ENCODE results near the gene CDK5RAP3.

CDK5RAP3 gene

DNA sequence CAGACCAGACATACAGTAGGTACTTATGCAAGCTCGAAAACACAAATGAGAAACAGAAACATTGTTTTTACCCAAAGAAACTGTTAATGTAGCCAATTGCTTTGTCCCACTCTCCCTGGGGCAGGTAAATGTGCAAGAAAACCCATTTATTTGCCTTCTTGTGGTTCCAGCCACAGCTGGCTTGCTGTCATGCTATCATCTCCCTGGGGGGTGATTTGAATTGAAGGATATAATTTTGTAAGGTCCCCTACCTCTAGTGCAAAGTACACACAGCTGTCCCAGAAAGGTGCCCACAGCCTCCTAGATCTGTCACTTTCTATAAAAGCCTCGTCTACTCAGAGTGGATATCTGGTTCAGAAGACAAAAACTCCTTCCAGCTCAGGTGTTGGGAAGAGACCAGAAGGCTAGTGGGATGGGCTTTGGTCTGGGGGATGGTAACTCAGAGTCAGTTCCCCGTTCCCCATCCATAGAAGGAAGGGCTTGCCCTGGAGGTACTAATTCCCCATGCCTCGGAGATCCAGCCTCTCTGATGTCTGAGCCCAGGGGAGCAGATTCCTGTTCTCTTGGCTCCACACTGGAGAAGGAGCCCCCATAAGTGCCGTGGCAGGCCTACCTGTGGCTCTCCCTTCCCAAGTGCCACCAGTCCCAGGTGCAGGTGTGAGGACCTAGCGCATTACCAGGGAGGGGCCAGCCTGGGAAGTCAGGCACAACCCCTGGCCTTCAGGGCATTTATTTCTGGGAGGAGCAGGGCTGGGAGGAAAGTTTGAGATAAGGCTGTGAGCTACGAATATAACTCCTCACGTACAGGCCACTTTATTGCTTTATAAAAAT lies 10.9 kb upstream of the CDK5RAP3 start:
- TF ChIP-seq, protein P1, sequence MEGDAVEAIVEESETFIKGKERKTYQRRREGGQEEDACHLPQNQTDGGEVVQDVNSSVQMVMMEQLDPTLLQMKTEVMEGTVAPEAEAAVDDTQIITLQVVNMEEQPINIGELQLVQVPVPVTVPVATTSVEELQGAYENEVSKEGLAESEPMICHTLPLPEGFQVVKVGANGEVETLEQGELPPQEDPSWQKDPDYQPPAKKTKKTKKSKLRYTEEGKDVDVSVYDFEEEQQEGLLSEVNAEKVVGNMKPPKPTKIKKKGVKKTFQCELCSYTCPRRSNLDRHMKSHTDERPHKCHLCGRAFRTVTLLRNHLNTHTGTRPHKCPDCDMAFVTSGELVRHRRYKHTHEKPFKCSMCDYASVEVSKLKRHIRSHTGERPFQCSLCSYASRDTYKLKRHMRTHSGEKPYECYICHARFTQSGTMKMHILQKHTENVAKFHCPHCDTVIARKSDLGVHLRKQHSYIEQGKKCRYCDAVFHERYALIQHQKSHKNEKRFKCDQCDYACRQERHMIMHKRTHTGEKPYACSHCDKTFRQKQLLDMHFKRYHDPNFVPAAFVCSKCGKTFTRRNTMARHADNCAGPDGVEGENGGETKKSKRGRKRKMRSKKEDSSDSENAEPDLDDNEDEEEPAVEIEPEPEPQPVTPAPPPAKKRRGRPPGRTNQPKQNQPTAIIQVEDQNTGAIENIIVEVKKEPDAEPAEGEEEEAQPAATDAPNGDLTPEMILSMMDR (conservative IDR thresholded peaks at IDR 0.05): no peak
- peak overlapping the region; percentile 91 for H3K27ac ChIP-seq

DNA sequence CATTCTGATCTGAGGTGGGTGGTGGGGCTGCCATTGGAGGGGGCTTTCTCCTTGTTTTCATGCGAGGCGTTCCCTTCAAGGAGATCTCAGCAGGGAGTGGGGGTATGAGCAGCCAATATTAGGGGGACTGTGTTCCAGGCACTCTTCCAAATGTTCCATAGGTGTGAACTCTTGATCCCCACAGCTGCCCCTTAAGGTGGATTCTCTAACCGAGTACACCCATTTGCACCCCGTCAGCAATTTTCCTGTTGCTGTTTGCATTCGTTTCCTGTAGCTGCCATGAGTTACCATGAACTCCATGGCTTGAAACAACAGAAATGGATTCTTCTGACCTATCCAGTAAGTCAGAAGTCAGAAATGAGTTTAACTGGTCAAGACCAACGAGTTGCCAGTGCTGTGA lies 9.5 kb upstream of the CDK5RAP3 start:
- H3K27ac ChIP-seq: no peak overlapping the region
- TF ChIP-seq, protein P1 (conservative IDR thresholded peaks at IDR 0.05): no peak

DNA sequence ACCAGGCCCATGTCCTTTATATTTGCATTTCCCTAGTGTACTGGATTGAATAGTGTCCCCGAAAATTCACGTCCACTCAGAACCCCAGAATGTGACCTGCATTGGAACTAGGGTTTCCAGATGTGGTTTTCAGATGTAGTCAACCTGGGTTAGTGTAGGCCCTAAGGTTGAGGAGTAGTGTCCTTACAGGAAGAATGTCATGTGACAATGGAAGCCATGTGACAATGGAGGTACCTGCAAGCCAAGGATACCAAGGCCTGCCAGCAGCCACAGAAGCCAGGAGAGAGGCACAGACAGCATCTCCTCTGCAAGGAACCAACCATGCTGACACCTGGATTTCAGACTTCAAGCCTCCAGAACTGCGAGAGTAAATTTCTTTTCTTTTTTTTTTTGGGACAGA lies 8.0 kb upstream of the CDK5RAP3 start:
- no peak overlapping the region for H3K27ac ChIP-seq
- TF ChIP-seq, protein P1 (conservative IDR thresholded peaks at IDR 0.05): no peak

DNA sequence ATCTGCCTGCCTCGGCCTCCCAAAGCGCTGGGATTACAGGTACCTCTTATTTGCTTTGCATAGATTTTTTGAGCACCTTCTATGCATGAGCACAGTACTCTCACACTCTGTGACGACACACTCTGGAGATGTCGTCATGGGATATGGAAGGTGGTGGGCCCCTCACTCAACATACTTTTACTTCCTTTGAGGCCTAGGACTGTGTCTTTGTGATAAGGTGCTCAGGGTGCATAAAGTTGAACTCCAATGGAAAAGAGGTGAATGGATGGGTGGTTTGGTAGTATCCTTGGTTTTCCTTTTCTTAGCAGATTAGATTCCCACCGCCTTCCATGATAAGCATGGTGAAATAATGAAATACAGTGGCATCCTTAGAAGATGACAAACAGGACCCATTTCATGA lies 6.1 kb upstream of the CDK5RAP3 start:
- no peak overlapping the region for H3K27ac ChIP-seq

DNA sequence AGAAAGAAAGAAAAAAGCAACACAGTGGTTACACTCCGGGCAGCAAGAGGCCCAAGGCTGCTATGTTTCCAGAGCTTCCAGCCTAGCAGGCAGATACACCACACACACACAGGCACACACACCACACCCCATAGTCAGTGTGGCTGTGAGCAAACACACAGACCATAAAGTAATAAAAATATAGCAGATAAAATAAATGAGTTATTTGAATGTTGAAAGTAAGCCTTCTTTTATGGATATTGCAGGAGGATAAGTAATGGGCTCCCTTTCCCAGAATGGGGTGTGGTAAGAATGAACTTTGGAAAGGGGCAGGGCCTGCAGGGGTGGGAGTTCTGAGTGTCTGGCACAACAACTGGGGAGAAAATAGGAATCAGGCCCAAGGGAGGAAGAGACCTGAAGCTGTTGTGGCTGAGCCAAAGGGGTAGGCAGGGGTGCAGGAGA lies 4.8 kb upstream of the CDK5RAP3 start:
- TF ChIP-seq, protein P1 (conservative IDR thresholded peaks at IDR 0.05): no peak
- H3K27ac ChIP-seq: no peak overlapping the region

More for the DNA sequence above, 6.1 kb upstream of the CDK5RAP3 start:
- TF ChIP-seq, protein P1 (conservative IDR thresholded peaks at IDR 0.05): no peak

DNA sequence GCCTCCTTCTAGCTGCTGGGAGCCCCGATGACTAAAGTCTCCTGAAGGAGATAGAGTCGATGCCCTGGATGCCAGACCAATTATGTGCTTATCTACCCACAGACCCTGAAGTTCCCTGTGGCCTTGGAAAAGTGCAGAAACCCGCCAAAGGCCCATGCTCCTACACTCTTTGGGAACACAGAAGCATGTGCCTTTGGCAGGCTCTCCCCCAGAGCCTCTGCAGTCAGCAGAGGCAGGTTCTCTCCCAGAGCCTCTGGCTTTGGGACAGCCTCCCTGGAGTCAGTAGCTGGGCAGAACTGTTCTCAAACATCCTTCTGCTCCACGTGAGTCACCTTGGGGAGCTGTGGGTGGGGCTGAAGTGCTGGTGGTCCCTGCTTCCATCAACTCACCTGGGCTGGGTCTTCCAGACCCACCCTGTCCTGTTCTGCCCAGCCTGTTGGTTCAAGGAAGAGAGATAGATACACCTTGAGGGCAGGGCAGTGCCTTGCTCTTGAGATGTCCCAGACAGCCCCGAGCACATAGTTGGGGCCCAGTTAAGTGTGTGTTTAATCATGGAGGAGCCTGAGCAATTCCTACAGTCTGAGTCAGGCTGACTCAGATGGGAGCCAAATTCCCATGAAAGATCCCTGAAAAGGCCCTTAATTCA lies 3.2 kb upstream of the CDK5RAP3 start:
- no peak overlapping the region for H3K27ac ChIP-seq
- TF ChIP-seq, protein P1 (conservative IDR thresholded peaks at IDR 0.05): no peak

DNA sequence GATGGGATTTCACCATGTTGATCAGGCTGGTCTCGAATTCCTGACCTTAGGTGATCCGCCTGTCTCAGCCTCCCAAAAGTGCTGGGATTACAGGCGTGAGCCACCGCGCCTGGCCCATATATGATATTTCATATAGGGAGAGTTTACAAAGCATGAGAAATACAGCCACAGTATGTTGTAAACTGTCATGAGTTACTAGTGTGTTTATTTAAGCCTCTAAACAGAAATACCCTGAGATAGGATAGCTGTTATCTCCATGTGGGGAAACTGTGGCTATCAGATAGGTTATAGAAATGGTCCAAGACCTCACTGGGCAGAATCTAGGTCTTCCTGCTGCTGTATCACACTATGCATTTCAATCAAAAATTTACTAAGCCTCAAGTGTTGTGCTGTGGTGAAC lies 2.1 kb upstream of the CDK5RAP3 start:
- TF ChIP-seq, protein P1 (conservative IDR thresholded peaks at IDR 0.05): no peak

More for the DNA sequence above, 2.1 kb upstream of the CDK5RAP3 start:
- no peak overlapping the region for H3K27ac ChIP-seq
